COLO668 (cell line): ENCODE measurements around the gene CKMT2.

ENCODE experiments used
- DNase-seq: peaks from one replicate; lab custom pipeline; 2025; ENCODE audit not compliant: unreplicated experiment; lab: John Stamatoyannopoulos, UW

The CKMT2 gene

DNA sequence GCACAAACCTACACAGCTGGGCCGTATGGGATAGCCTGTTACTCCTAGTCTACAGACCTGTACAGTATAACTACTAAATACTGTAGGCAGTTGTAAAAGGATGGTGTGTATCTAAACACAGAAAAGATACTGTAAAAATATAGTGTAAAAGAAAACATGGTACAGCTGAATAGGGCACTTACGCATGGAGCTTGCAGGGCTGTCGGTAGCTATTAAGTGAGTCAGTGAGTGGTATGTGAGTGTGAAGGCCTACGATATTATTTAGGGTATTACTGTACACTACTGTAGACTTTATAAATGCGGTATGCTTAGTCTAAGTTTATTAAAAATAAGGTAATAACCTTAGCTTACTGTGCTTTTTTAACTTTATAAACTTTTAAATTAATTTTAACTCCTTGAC is 69.5 kb downstream of the CKMT2 start:
- no peak for DNase-seq

- no peak for DNase-seq
Measured at GRCh38 chr5:81303563-81303962, 70.4 kb downstream of the CKMT2 start.

DNA sequence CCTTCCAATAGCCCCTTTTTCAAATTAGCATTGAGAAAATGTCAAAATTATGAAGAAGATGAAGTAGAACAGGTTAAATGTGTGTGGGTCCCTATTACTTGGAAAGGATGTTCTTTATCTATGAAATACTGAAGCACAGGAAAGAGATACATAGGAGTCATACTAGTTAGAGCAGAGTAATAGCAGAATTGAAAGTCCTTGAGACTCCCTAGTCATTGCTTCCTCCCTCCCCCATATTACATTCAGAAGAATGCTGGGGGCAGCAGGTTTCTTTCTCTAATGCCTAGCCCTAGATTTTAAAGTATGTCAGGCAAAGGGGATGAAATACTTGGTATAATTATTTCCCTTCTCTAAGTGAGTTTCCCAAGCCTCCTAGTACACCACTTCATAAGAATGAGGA is 72.7 kb downstream of the CKMT2 start:
- DNase-seq, result no peak

DNA sequence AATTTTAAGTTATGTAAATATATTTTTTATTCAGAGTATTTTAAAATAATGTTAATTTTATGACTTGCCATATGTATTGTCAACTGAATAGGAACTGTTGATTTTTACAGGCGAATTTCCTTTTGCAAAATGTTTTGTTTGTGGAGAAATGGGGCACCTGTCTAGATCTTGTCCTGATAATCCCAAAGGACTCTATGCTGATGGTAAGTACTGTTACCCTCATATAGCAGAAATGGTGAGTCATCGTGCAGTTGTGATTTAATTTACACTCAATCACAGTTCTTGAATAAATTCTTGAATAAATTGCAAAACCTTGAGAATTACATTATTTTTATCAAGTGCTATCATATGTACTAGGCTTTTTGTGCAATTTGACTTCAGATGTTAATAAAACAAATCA is 75.7 kb downstream of the CKMT2 start:
- no peak for DNase-seq

DNA sequence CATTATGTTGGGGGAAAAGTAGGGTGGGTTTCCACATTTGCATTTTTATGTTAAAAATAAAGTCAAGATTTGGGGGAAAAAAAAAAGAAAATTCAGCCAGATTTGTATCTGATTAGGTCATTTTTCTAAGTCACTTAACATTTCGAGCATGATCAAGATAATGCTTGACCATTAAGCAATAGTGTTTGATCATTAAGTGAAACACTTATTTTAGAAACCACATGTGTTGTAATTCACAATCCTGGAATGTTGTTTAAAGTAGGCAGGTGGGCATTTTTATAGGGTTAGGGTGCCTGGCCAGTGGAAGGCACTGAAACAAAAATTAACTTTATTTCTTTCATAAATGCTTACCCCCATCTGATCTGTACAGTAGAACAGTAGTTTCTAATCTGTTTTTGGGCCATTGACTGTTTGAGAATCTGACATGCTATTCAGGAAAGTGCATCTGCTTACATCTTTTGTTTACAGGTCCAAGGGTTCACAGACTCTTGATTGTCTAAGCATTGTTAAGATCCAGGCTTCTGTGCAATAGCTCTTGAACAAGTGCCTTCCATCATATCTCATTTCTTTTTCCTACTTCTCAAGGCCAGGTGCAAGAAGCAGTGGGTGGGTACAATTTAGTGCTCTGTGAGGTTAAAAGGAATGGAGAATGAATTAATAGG is 77.4 kb downstream of the CKMT2 start:
- DNase-seq, result no peak

DNA sequence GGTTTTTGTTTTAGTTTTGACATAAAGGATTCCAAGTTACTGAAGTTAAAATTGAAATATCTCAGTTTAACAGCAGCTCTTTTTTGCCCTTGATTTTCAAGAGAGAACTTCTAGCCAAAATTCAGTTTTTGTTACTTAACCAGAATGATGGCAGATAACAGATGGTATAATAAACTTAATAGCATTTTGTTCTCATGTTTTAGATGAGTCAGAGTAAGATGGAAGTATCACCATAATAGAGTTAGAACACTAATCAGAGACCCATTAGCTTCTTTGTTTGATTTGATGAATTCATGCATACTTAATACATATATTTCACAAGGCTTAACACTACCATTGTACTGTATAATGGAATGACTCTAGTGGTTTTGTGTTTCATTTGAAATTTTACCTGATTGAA is 80.2 kb downstream of the CKMT2 start:
- no peak for DNase-seq

DNA sequence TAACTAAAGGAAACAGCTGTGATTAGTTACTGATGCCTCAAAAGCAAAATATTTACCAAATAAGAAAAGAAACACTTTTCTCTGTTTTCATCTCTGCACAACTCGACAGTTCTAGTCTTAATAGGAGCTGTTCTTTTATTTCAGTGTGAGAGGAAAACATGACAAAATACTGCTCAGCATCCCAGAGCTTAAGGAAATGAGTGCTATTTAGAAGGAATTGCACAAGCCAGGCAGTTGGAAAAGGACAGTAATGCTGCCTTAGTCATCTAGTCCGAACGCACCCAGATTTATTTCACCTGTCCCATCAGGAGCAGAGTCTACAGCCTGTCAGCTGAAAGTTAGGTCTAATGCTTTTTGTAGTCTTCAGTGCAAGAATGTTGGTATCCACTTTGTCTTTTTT is 80.6 kb downstream of the CKMT2 start:
- no peak for DNase-seq

DNA sequence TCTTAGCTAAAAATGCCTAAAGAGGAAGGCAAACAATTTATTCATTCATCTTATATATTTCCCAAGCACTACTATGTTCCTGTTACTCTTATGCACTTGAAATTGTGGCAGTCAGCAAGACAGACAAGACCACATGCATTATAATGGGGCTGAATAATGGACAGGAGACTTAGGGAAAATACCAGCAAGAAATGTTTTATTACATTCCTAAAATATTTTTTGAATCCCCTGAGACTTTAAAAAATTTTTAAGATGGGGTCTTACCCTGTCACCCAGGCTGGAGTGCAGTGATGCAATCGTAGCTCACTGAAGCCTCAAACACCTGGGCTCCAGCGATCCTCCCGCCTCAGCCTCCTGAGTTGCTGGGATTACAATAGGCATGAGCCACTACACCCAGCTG is 81.5 kb downstream of the CKMT2 start:
- no peak for DNase-seq

DNA sequence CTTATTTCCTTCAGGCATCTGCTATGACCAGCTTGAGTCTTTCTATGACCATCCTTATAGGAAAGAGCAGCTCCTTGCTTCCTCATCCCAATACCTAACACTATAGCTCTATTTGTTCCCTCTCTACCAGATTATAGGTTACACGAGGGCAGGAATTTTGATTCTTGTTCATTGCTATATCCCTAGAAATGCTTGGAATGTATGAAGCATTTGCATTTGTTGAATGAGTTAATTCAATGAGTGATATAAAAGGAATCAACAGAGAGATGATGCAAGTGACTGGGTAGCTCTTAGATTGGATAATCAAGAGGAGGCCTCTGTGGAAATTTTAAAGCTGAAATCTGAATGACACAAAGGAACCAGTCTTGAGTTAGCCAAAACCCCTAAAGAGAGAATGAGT is 82.2 kb downstream of the CKMT2 start:
- no peak for DNase-seq

GRCh38 chr5:81315830-81316229 is 82.7 kb downstream of the CKMT2 start:
- DNase-seq, result no peak
